Stomach (tissue), 4 donors: Measurements from ENCODE around the gene SLC44A1.

ENCODE experiments used
- CTCF ChIP-seq, 7 experiments: fragments of 450-650 bp in 4 of 7; fragments of 200-600 bp in 3 of 7; sonication (generic) in 3 of 7; IDR thresholded peaks; one replicate each; pipeline ENCODE4 v1.5.1; 2016 to 2019; ENCODE audit warnings: antibody characterized with exemption in 7 of 7, control low read depth in 2 of 7, mild to moderate bottlenecking in 1 of 7
- EP300 ChIP-seq: sonication (generic); formaldehyde crosslinking; IDR thresholded peaks from one replicate; pipeline ENCODE4 v1.6.1; 2017; ENCODE audit warnings: antibody characterized with exemption
- POLR2A ChIP-seq, 4 donors: fragments of 450-650 bp; IDR thresholded peaks; one replicate each; pipeline ENCODE4 v1.6.1; 2016; ENCODE audit warnings: antibody characterized with exemption in 4 of 4, control low read depth in 2 of 4, mild to moderate bottlenecking in 1 of 4, moderate library complexity in 1 of 4
- POLR2AphosphoS5 ChIP-seq, 3 donors: sonication (generic); formaldehyde crosslinking; IDR thresholded peaks; one replicate each; pipeline ENCODE4 v1.6.1; 2016; ENCODE audit warnings: antibody characterized with exemption in 3 of 3

DNA sequence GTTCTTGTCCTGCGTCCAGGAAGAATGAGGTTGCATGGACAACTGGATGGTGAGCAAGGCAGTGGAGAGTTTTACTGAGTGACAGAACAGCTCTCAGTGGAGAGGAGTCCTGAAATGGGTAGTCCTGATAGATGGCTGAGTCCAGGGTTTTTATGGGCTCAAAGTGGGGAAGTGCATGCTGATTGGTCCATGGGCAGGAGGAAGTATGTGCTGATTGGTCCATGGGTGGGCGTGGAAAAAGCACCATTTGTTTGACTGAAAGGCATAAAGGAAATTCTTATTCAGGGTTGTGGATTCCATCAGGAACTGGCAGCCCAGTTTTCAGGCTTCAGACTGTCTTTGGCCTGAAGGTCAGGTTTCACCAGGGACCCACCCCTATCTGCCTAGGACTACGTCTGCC is 214.0 kb downstream of the SLC44A1 start:
- TF ChIP-seq POLR2A (IDR thresholded peaks at IDR 0.05) = no peak
- TF ChIP-seq EP300 = no peak
- no peak for TF ChIP-seq CTCF (IDR thresholded peaks at IDR 0.05)
- TF ChIP-seq POLR2AphosphoS5 (IDR thresholded peaks at IDR 0.05) = no peak
